Measurements from ENCODE around the gene ACTRT2.

The ACTRT2 gene

GRCh38 chr1:3009556-3009955 lies 11.7 kb upstream of the ACTRT2 start:
- FAIRE-seq (no peak), DNase-seq (ENCODE audit: insufficient read length, low spot score) (no peak)
- TF ChIP-seq TAF1 (IDR thresholded peaks at IDR 0.05; ENCODE audit: low read depth, low read length): no peak
- TF ChIP-seq POLR2AphosphoS5 (IDR thresholded peaks at IDR 0.05; ENCODE audit: low read depth, low read length): no peak
- TF ChIP-seq PAX5 (IDR thresholded peaks at IDR 0.05; ENCODE audit: insufficient read depth, low read length, severe bottlenecking): no peak
- TF ChIP-seq POLR2A (IDR thresholded peaks at IDR 0.05; ENCODE audit: low read depth, low read length): no peak
- TF ChIP-seq POU2F2 (IDR thresholded peaks at IDR 0.05; ENCODE audit: low read depth, low read length): no peak
- TF ChIP-seq SPI1 (IDR thresholded peaks at IDR 0.05; ENCODE audit: low read depth, low read length): no peak

DNA sequence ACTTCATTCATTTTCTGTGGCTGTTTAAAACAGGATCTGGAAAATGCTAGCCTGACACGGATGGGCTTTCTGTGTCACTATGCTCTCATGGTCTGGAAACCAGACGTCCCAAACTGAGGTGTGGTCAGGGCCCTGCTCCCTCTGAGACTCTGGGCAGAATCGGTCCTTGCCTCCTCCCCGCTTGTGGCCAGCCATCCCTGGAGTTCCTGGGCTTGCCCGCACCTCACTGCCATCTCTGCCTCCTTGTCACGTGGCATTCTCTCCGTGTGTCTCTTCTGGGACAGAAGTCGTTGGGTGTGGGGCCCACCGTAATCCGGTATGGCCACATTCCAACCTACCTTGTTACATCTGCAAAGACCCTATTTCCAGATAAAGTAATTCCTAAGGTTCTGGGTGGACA lies 10.1 kb upstream of the ACTRT2 start:
- no peak for FAIRE-seq
- DNase-seq (ENCODE audit: insufficient read length, low spot score): no peak
- no peak for TF ChIP-seq POU2F2 (IDR thresholded peaks at IDR 0.05; ENCODE audit: low read depth, low read length)
- TF ChIP-seq TAF1 (IDR thresholded peaks at IDR 0.05; ENCODE audit: low read depth, low read length): no peak
- TF ChIP-seq PAX5 (IDR thresholded peaks at IDR 0.05; ENCODE audit: insufficient read depth, low read length, severe bottlenecking): no peak
- TF ChIP-seq POLR2AphosphoS5 (IDR thresholded peaks at IDR 0.05; ENCODE audit: low read depth, low read length): no peak
- TF ChIP-seq SPI1 (IDR thresholded peaks at IDR 0.05; ENCODE audit: low read depth, low read length): no peak
- TF ChIP-seq POLR2A (IDR thresholded peaks at IDR 0.05; ENCODE audit: low read depth, low read length): no peak

- FAIRE-seq: no peak
- TF ChIP-seq PAX5 (IDR thresholded peaks at IDR 0.05; ENCODE audit: insufficient read depth, low read length, severe bottlenecking) (no peak), POU2F2 (IDR thresholded peaks at IDR 0.05; ENCODE audit: low read depth, low read length) (no peak), POLR2A (IDR thresholded peaks at IDR 0.05; ENCODE audit: low read depth, low read length) (no peak), POLR2AphosphoS5 (IDR thresholded peaks at IDR 0.05; ENCODE audit: low read depth, low read length) (no peak), SPI1 (IDR thresholded peaks at IDR 0.05; ENCODE audit: low read depth, low read length) (no peak), TAF1 (IDR thresholded peaks at IDR 0.05; ENCODE audit: low read depth, low read length) (no peak)
- DNase-seq (ENCODE audit: insufficient read length, low spot score): no peak
Measured at GRCh38 chr1:3011631-3012455, 9.4 kb upstream of the ACTRT2 start.

DNA sequence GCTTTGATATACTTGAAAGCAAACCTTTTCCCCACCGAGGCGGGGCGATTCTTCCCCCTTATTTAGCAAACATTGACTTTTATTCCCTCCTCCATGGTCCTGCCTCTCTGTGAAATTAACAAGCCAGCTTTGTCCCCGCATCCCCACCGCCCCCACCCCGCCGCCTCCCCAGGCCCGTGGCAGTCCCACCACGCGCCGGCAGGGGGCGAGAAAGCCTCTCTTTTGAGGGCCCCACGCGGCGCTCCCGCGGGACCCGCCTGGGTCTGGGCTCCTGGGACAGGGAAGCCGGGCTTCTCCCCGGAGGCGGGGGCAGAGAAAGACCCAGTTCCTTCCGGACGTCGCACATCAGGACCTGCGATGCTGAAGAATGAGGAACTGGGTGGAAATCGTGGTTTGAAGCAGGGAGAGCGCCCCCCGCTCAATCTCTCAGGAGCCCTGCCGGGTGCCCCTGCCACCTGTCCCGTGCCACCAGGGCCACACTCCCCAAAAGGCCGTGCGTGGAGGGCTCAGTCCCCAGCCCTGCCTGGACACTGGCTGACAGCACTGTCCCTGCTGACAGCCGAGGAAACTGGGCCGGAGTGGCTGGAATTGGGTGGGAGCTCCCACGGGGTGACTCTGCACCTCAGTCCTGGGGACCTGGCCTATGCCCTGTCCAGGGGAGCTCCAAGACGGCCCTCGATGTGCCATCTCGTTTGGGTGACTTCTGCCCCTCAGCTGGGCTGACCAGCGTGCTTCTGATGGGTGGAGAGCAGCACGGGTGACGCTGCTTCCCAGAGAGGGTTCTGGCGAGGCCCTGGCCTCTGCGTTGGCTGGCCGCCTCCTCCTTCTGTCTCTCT lies 8.6 kb upstream of the ACTRT2 start:
- FAIRE-seq: no peak
- TF ChIP-seq SPI1 (IDR thresholded peaks at IDR 0.05; ENCODE audit: low read depth, low read length) (peak; percentile 20; the same call in 1 of the 2 replicates), POU2F2 (IDR thresholded peaks at IDR 0.05; ENCODE audit: low read depth, low read length) (no peak)
- DNase-seq (ENCODE audit: insufficient read length, low spot score): peak; percentile 71

DNA sequence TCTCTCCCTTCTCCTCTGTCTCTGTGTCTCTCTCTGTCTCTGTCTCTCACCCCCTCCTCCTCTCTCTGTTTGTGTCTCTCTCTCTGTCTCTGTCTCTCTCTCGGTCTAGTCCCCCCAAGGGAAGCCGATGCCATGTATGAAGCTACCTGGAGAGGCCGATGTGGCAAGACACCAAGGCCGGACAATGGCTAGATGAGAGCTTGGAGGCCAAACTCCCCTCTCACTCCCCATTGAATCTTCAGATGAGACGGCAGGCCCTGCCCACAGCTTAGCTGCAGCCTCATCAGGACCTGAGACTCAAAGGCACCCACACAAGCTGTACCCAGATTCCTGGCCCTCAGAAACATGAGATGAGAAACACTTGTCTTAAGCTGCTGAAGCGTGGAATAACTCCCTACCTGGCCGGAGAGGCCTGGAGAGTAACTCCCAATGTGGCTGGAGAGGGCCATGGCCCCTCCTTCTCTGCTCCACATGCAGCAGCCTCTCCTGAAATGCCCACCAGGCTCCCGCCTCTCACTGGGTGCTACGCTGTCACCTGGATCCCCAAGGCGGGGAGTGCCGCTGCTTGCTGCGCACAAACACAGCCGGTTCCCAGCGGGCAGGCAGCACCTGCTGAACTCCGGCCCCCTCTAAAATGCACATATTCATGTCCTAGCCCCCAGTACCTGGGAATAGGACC lies 7.8 kb upstream of the ACTRT2 start:
- no peak for DNase-seq (ENCODE audit: insufficient read length, low spot score)
- no peak for FAIRE-seq
- TF ChIP-seq POLR2A (IDR thresholded peaks at IDR 0.05; ENCODE audit: low read depth, low read length) (no peak), PAX5 (IDR thresholded peaks at IDR 0.05; ENCODE audit: insufficient read depth, low read length, severe bottlenecking) (no peak), POU2F2 (IDR thresholded peaks at IDR 0.05; ENCODE audit: low read depth, low read length) (no peak), TAF1 (IDR thresholded peaks at IDR 0.05; ENCODE audit: low read depth, low read length) (no peak), POLR2AphosphoS5 (IDR thresholded peaks at IDR 0.05; ENCODE audit: low read depth, low read length) (no peak), SPI1 (IDR thresholded peaks at IDR 0.05; ENCODE audit: low read depth, low read length) (no peak)

GRCh38 chr1:3014050-3014440 lies 7.2 kb upstream of the ACTRT2 start:
- TF ChIP-seq TAF1 (IDR thresholded peaks at IDR 0.05; ENCODE audit: low read depth, low read length) (no peak), POLR2A (IDR thresholded peaks at IDR 0.05; ENCODE audit: low read depth, low read length) (no peak)
- DNase-seq (ENCODE audit: insufficient read length, low spot score): no peak
- no peak for FAIRE-seq

DNA sequence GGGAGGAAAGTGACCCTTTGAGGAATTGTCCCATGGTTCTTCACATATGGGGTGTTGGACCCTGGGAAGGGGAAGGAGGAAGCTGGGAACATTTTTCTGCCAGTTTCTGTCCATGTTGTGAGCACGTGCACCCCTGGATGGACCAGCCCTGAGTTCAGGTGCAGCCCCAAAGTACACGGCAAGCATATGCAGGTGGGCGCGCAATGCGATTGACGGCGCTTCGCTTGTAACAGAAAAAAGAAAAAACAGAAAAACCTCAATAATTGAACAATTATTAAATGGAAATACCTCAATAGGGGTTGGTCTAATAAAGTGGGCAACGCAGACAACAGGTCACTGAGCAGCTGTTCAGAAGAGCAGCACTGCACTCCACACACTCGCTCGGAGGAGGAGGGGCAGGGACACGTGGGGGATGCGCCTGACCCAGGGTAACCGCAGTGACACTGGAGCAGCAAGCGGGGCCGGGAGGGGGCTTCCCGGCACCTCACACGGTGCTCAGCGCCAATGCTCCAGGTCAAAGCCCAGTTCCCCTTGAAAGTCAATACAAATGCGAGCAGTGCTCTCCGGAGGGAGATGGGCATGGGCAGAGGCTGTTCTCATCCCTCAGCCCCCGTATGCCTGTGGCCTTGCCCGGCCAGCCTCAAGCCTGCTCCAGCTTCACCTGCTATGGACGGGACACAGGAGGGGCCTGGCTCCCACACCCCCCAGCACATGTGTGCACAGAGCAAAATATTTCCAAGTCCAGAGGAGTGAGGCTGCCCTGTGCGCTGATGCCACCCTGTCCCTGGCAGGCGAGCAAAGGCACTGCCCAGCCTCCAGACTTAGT lies 6.6 kb upstream of the ACTRT2 start:
- TF ChIP-seq TAF1 (IDR thresholded peaks at IDR 0.05; ENCODE audit: low read depth, low read length): no peak
- no peak for TF ChIP-seq POU2F2 (IDR thresholded peaks at IDR 0.05; ENCODE audit: low read depth, low read length)
- no peak for TF ChIP-seq POLR2A (IDR thresholded peaks at IDR 0.05; ENCODE audit: low read depth, low read length)
- no peak for TF ChIP-seq POLR2AphosphoS5 (IDR thresholded peaks at IDR 0.05; ENCODE audit: low read depth, low read length)
- no peak for TF ChIP-seq SPI1 (IDR thresholded peaks at IDR 0.05; ENCODE audit: low read depth, low read length)
- TF ChIP-seq PAX5 (IDR thresholded peaks at IDR 0.05; ENCODE audit: insufficient read depth, low read length, severe bottlenecking): no peak
- no peak for FAIRE-seq
- DNase-seq (ENCODE audit: insufficient read length, low spot score): no peak

- no peak for FAIRE-seq
- no peak for DNase-seq (ENCODE audit: insufficient read length, low spot score)
- TF ChIP-seq POLR2A (IDR thresholded peaks at IDR 0.05; ENCODE audit: low read depth, low read length) (no peak), POU2F2 (IDR thresholded peaks at IDR 0.05; ENCODE audit: low read depth, low read length) (no peak), PAX5 (IDR thresholded peaks at IDR 0.05; ENCODE audit: insufficient read depth, low read length, severe bottlenecking) (no peak), POLR2AphosphoS5 (IDR thresholded peaks at IDR 0.05; ENCODE audit: low read depth, low read length) (no peak), SPI1 (IDR thresholded peaks at IDR 0.05; ENCODE audit: low read depth, low read length) (no peak), TAF1 (IDR thresholded peaks at IDR 0.05; ENCODE audit: low read depth, low read length) (no peak)
Measured at GRCh38 chr1:3015269-3015635, 6.0 kb upstream of the ACTRT2 start.

GRCh38 chr1:3015744-3016143 lies 5.5 kb upstream of the ACTRT2 start:
- no peak for TF ChIP-seq TAF1 (IDR thresholded peaks at IDR 0.05; ENCODE audit: low read depth, low read length)
- TF ChIP-seq PAX5 (IDR thresholded peaks at IDR 0.05; ENCODE audit: insufficient read depth, low read length, severe bottlenecking): no peak
- no peak for TF ChIP-seq SPI1 (IDR thresholded peaks at IDR 0.05; ENCODE audit: low read depth, low read length)
- no peak for TF ChIP-seq POLR2AphosphoS5 (IDR thresholded peaks at IDR 0.05; ENCODE audit: low read depth, low read length)
- no peak for TF ChIP-seq POLR2A (IDR thresholded peaks at IDR 0.05; ENCODE audit: low read depth, low read length)
- no peak for TF ChIP-seq POU2F2 (IDR thresholded peaks at IDR 0.05; ENCODE audit: low read depth, low read length)
- no peak for FAIRE-seq
- no peak for DNase-seq (ENCODE audit: insufficient read length, low spot score)
